ENCODE results near the gene CETN1.

Gene CETN1

DNA sequence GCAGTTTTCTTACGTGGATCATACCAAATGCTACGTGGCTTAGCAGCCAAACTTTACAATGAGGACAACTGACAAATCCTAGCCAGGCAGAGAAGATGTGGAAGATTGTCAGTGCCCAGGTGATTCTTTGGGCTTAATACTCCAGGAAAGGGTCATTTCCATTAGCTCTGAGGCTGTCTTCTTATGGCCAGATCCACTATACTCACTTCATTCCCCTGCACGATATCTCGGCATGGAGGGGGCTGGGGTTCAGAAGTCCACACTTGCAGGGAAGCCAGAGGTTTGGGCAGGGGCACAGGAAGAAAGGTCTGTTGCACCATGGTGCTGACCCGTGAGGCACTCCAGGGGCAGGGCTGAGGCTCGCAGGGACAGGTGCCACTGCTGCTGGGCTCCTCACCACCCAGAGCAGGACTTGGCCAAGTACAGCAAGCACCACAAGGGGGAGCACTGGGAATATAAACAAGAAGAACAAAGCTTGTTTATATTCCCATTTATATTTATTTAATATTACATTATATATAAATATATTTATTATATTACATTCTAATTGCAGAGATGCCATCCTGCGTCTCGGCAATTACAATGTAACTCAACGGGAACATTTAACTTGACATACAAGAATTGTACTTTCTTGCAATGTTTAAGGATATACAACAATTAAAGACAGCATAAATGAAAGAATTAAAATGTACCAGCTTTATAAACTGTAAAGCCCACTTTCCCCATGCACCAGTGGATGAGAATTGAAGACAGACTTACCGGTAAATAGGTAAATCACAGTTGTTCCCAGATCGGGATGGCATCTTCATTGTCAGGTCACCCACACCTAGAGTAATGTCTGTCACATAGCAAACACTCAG, 43.8 kb downstream of the CETN1 start:
- Histone ChIP-seq H3K36me3 (ENCODE audit: insufficient read depth, insufficient read length, low read length) (no peaks in the 10 kb centered on the region), H3K4me1 (ENCODE audit: insufficient read depth, insufficient read length) (no peaks in the 10 kb centered on the region), H3K9me3 (ENCODE audit: insufficient read depth, low read length) (no peaks in the 10 kb centered on the region), H3K9ac (ENCODE audit: insufficient read length, low read depth) (no peak overlapping the region), H3K27me3 (ENCODE audit: insufficient read depth, insufficient read length) (no peaks in the 10 kb centered on the region), H3K4me3 (ENCODE audit: insufficient read length, low read depth) (no peak overlapping the region)
- no peak for DNase-seq (ENCODE audit: low read depth, low spot score)
- no peak for TF ChIP-seq YY1 (IDR thresholded peaks at IDR 0.05; ENCODE audit: insufficient read depth, insufficient read length)
- TF ChIP-seq SUZ12 (IDR thresholded peaks at IDR 0.05; ENCODE audit: extremely low read depth, insufficient read depth, insufficient read length) = no peak
- no peak for TF ChIP-seq ZNF274 (IDR thresholded peaks at IDR 0.05; ENCODE audit: low read depth, low read length)

DNA sequence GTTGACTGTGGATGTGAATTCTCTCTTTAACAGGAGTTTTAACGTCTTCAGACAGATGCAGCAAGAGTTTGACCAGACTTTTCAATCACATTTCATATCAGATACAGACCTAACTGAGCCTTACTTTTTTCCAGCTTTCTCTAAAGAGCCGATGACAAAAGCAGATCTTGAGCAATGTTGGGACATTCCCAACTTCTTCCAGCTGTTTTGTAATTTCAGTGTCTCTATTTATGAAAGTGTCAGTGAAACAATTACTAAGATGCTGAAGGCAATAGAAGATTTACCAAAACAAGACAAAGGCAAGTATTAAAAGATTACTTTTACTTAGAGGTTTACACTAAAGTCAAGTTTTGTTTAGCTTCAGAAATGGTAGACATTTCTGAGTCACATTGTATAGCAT, 47.1 kb downstream of the CETN1 start:
- no peaks in the 10 kb centered on the region for H3K4me1 ChIP-seq (ENCODE audit: insufficient read depth, insufficient read length)
- TF ChIP-seq YY1 (IDR thresholded peaks at IDR 0.05; ENCODE audit: insufficient read depth, insufficient read length) = no peak
- no peak for TF ChIP-seq SUZ12 (IDR thresholded peaks at IDR 0.05; ENCODE audit: extremely low read depth, insufficient read depth, insufficient read length)
- no peak for TF ChIP-seq ZNF274 (IDR thresholded peaks at IDR 0.05; ENCODE audit: low read depth, low read length)
- no peaks in the 10 kb centered on the region for H3K9me3 ChIP-seq (ENCODE audit: insufficient read depth, low read length)
- H3K36me3 ChIP-seq (ENCODE audit: insufficient read depth, insufficient read length, low read length) = no peaks in the 10 kb centered on the region
- no peak overlapping the region for H3K4me3 ChIP-seq (ENCODE audit: insufficient read length, low read depth)
- no peaks in the 10 kb centered on the region for H3K27me3 ChIP-seq (ENCODE audit: insufficient read depth, insufficient read length)
- no peak overlapping the region for H3K9ac ChIP-seq (ENCODE audit: insufficient read length, low read depth)
- no peak for DNase-seq (ENCODE audit: low read depth, low spot score)

DNA sequence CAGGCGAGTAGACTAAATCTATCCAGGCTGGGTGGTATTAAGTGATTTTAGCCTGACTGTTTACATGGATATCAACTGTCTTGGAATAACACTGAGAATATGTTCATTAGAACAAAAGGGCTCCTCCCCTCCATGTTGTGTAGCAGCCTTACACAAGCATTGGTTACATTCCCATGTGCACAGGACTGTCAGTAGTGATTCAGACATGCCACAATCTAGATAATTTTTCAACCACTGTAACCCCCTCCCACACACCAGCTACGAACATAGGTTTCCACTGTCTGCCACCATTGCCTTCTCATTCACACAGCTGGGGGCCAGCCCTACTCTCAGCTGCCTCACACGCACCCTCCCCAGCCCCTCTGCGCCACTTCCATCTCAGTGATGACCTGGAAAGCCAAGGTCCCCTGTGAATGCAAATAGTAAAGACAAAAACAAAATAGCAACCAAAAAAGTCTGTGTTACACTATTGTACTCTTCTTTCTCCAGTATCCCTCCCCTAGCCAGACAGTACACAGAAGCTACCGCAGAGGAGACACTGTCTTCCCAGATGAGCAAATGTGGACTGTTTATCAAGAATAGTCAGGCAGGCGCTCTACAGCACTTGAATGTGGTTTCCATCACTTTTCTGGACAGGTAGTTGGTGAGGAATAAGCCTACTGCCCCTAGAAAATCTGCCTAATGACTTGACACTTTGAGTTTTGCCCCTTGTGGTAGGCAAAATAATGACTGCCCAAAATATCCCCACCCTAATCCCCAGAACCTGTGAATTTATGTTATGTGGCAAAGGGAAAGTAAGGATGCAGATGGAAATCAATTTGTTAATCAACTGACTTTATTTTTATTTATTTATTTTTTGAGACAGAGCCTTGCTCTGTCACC, 49.3 kb downstream of the CETN1 start:
- H3K9ac ChIP-seq (ENCODE audit: insufficient read length, low read depth) = no peak overlapping the region
- no peaks in the 10 kb centered on the region for H3K36me3 ChIP-seq (ENCODE audit: insufficient read depth, insufficient read length, low read length)
- no peaks in the 10 kb centered on the region for H3K4me1 ChIP-seq (ENCODE audit: insufficient read depth, insufficient read length)
- H3K27me3 ChIP-seq (ENCODE audit: insufficient read depth, insufficient read length) = no peaks in the 10 kb centered on the region
- no peaks in the 10 kb centered on the region for H3K9me3 ChIP-seq (ENCODE audit: insufficient read depth, low read length)
- DNase-seq (ENCODE audit: low read depth, low spot score) = no peak
- no peak overlapping the region for H3K4me3 ChIP-seq (ENCODE audit: insufficient read length, low read depth)
- TF ChIP-seq ZNF274 (IDR thresholded peaks at IDR 0.05; ENCODE audit: low read depth, low read length) = no peak

DNA sequence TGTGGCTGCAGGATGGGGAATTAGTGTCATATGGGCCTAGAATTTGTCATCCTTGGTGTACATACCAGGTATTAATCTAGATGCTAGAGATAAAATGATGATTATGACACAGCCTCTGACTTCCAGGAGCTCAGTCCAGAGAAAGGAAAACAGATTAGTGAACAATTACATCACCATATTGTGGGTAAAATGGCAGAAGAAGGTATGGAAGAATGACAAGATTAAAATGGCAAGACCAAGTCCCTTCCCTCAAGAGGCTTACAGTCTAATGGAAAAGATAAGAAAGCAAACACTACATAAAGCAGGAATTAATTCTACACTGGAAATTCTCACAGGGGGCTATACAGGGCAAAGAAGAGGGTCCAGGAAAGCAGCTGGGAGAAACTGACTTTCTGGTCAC, 51.4 kb downstream of the CETN1 start:
- TF ChIP-seq ZNF274 (IDR thresholded peaks at IDR 0.05; ENCODE audit: low read depth, low read length) = no peak
- TF ChIP-seq SUZ12 (IDR thresholded peaks at IDR 0.05; ENCODE audit: extremely low read depth, insufficient read depth, insufficient read length) = no peak
- TF ChIP-seq YY1 (IDR thresholded peaks at IDR 0.05; ENCODE audit: insufficient read depth, insufficient read length) = no peak
- Histone ChIP-seq H3K27me3 (ENCODE audit: insufficient read depth, insufficient read length) (no peaks in the 10 kb centered on the region), H3K9ac (ENCODE audit: insufficient read length, low read depth) (no peak overlapping the region), H3K36me3 (ENCODE audit: insufficient read depth, insufficient read length, low read length) (no peaks in the 10 kb centered on the region), H3K4me3 (ENCODE audit: insufficient read length, low read depth) (no peak overlapping the region), H3K9me3 (ENCODE audit: insufficient read depth, low read length) (no peaks in the 10 kb centered on the region), H3K4me1 (ENCODE audit: insufficient read depth, insufficient read length) (no peaks in the 10 kb centered on the region)
- no peak for DNase-seq (ENCODE audit: low read depth, low spot score)

Data from NT2/D1 (cell line).